ENCODE results near the gene C17orf107.

- no peak for TF ChIP-seq CTCF (IDR thresholded peaks at IDR 0.05)
- TF ChIP-seq POLR2AphosphoS5 (IDR thresholded peaks at IDR 0.05): no peak
Observed at GRCh38 chr17:4897785-4898184, 1.6 kb upstream of the C17orf107 start.
